Activated naive CD8-positive, alpha-beta T cell (primary cell): Measurements from ENCODE around the gene VAV2.

Source experiments
- H3K27ac Mint-ChIP-seq: one replicate; pipeline ENCODE4 v1.8.0; 2021; ENCODE audit warnings: mixed read lengths
- H3K27me3 Mint-ChIP-seq: one replicate; pipeline ENCODE4 v1.8.0; 2021; ENCODE audit warnings: mixed read lengths
- H3K36me3 Mint-ChIP-seq: one replicate; pipeline ENCODE4 v1.8.0; 2021; ENCODE audit warnings: mixed read lengths
- H3K4me1 Mint-ChIP-seq: one replicate; pipeline ENCODE4 v1.8.0; 2021; ENCODE audit warnings: low read depth, mixed read lengths
- H3K4me3 Mint-ChIP-seq: one replicate; pipeline ENCODE4 v1.8.0; 2021; ENCODE audit warnings: mild to moderate bottlenecking, mixed read lengths
- H3K9me3 Mint-ChIP-seq: one replicate; pipeline ENCODE4 v1.8.0; 2021; ENCODE audit warnings: low read depth, mixed read lengths

The VAV2 gene

GRCh38 chr9:133981958-133982681, 10.0 kb downstream of the VAV2 start:
- H3K4me1 Mint-ChIP-seq, result no peaks in the 10 kb centered on the region
- no peaks in the 10 kb centered on the region for H3K36me3 Mint-ChIP-seq
- no peak overlapping the region for H3K27ac Mint-ChIP-seq

GRCh38 chr9:133981589-133981957, 10.6 kb downstream of the VAV2 start:
- Mint-ChIP-seq H3K4me1 (no peaks in the 10 kb centered on the region), H3K27ac (no peak overlapping the region), H3K4me3 (no peak overlapping the region), H3K9me3 (no peaks in the 10 kb centered on the region), H3K27me3 (no peaks in the 10 kb centered on the region), H3K36me3 (no peaks in the 10 kb centered on the region)

More at GRCh38 chr9:133981958-133982681, 10.0 kb downstream of the VAV2 start:
- no peak overlapping the region for H3K4me3 Mint-ChIP-seq
- no peaks in the 10 kb centered on the region for H3K9me3 Mint-ChIP-seq
- no peaks in the 10 kb centered on the region for H3K27me3 Mint-ChIP-seq

- Mint-ChIP-seq H3K27ac (no peak overlapping the region), H3K4me3 (no peak overlapping the region), H3K27me3 (no peaks in the 10 kb centered on the region), H3K9me3 (no peaks in the 10 kb centered on the region), H3K36me3 (no peaks in the 10 kb centered on the region), H3K4me1 (no peaks in the 10 kb centered on the region)
Observed at GRCh38 chr9:133980864-133981588, 11.1 kb downstream of the VAV2 start.

- no peaks in the 10 kb centered on the region for H3K4me1 Mint-ChIP-seq
- H3K4me3 Mint-ChIP-seq, result no peak overlapping the region
- H3K27ac Mint-ChIP-seq, result no peak overlapping the region
- no peaks in the 10 kb centered on the region for H3K9me3 Mint-ChIP-seq
- H3K36me3 Mint-ChIP-seq, result no peaks in the 10 kb centered on the region
- H3K27me3 Mint-ChIP-seq, result no peaks in the 10 kb centered on the region
Observed at GRCh38 chr9:133979921-133980863, 11.9 kb downstream of the VAV2 start.

- Mint-ChIP-seq H3K4me1 (no peaks in the 10 kb centered on the region), H3K9me3 (no peaks in the 10 kb centered on the region), H3K27me3 (no peaks in the 10 kb centered on the region), H3K4me3 (no peak overlapping the region), H3K27ac (no peak overlapping the region), H3K36me3 (no peaks in the 10 kb centered on the region)
Observed at GRCh38 chr9:133979273-133979920, 12.7 kb downstream of the VAV2 start.

- Mint-ChIP-seq H3K4me3 (no peak overlapping the region), H3K36me3 (no peaks in the 10 kb centered on the region)
Observed at GRCh38 chr9:133978899-133979272, 13.2 kb downstream of the VAV2 start.

GRCh38 chr9:133978226-133978898, 13.8 kb downstream of the VAV2 start:
- Mint-ChIP-seq H3K4me3 (no peak overlapping the region), H3K27ac (no peak overlapping the region), H3K27me3 (no peaks in the 10 kb centered on the region), H3K4me1 (no peaks in the 10 kb centered on the region), H3K36me3 (no peaks in the 10 kb centered on the region), H3K9me3 (no peaks in the 10 kb centered on the region)

More at GRCh38 chr9:133978899-133979272, 13.2 kb downstream of the VAV2 start:
- Mint-ChIP-seq H3K27me3 (no peaks in the 10 kb centered on the region), H3K4me1 (no peaks in the 10 kb centered on the region), H3K27ac (no peak overlapping the region), H3K9me3 (no peaks in the 10 kb centered on the region)

GRCh38 chr9:133977421-133978201, 14.5 kb downstream of the VAV2 start:
- no peak overlapping the region for H3K4me3 Mint-ChIP-seq
- no peaks in the 10 kb centered on the region for H3K9me3 Mint-ChIP-seq
- no peaks in the 10 kb centered on the region for H3K4me1 Mint-ChIP-seq
- no peaks in the 10 kb centered on the region for H3K27me3 Mint-ChIP-seq
- no peak overlapping the region for H3K27ac Mint-ChIP-seq
- no peaks in the 10 kb centered on the region for H3K36me3 Mint-ChIP-seq

GRCh38 chr9:133976887-133977286, 15.2 kb downstream of the VAV2 start:
- H3K4me1 Mint-ChIP-seq, result no peaks in the 10 kb centered on the region
- H3K27ac Mint-ChIP-seq, result no peak overlapping the region
- H3K36me3 Mint-ChIP-seq, result no peaks in the 10 kb centered on the region
- H3K9me3 Mint-ChIP-seq, result no peaks in the 10 kb centered on the region
- no peak overlapping the region for H3K4me3 Mint-ChIP-seq
- no peaks in the 10 kb centered on the region for H3K27me3 Mint-ChIP-seq

- H3K4me1 Mint-ChIP-seq, result no peaks in the 10 kb centered on the region
- H3K27ac Mint-ChIP-seq, result no peak overlapping the region
- no peaks in the 10 kb centered on the region for H3K27me3 Mint-ChIP-seq
- no peaks in the 10 kb centered on the region for H3K36me3 Mint-ChIP-seq
- no peak overlapping the region for H3K4me3 Mint-ChIP-seq
- H3K9me3 Mint-ChIP-seq, result no peaks in the 10 kb centered on the region
Observed at GRCh38 chr9:133976191-133976861, 15.8 kb downstream of the VAV2 start.

GRCh38 chr9:133975511-133975910, 16.6 kb downstream of the VAV2 start:
- H3K27ac Mint-ChIP-seq, result no peak overlapping the region
- no peaks in the 10 kb centered on the region for H3K36me3 Mint-ChIP-seq
- H3K4me3 Mint-ChIP-seq, result no peak overlapping the region
- H3K27me3 Mint-ChIP-seq, result no peaks in the 10 kb centered on the region
- H3K9me3 Mint-ChIP-seq, result no peaks in the 10 kb centered on the region
- no peaks in the 10 kb centered on the region for H3K4me1 Mint-ChIP-seq

GRCh38 chr9:133974631-133975341, 17.3 kb downstream of the VAV2 start:
- Mint-ChIP-seq H3K27ac (no peak overlapping the region), H3K36me3 (no peaks in the 10 kb centered on the region), H3K27me3 (no peaks in the 10 kb centered on the region), H3K4me3 (no peak overlapping the region), H3K9me3 (no peaks in the 10 kb centered on the region), H3K4me1 (no peaks in the 10 kb centered on the region)
